CD4-positive, alpha-beta T cell treated with Interleukin-21 for 1 hour (primary cell): ENCODE results near the gene MAGEA11.
"Not testable (repeated sequence)": the region's sequence is repeated elsewhere in the genome, so short reads cannot be mapped to it uniquely, and the experiment has no call there.

ENCODE experiments used
- DNase-seq: peaks from one replicate; pipeline ENCODE4 v3.0.0-alpha.2; 2020

The MAGEA11 gene

DNA sequence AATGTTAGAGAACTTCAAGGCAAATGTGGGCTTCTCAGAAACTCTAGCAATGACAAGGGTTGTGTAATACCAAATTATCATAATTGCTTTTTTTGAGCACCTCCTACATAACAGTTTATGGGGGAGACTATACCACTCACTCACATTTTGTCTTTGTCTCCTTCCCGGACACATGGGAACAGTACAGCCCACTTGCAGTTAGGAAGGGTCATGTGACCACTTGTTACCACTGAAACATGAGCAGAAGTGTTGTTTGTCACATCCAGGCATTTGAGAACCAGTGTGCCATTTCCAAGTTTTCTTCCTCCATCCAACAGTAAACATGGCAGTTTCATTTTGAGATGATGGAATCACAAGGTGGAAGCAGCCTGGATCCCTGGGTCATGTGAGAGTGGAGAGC is 6.9 kb downstream of the MAGEA11 start:
- DNase-seq: no peak

DNA sequence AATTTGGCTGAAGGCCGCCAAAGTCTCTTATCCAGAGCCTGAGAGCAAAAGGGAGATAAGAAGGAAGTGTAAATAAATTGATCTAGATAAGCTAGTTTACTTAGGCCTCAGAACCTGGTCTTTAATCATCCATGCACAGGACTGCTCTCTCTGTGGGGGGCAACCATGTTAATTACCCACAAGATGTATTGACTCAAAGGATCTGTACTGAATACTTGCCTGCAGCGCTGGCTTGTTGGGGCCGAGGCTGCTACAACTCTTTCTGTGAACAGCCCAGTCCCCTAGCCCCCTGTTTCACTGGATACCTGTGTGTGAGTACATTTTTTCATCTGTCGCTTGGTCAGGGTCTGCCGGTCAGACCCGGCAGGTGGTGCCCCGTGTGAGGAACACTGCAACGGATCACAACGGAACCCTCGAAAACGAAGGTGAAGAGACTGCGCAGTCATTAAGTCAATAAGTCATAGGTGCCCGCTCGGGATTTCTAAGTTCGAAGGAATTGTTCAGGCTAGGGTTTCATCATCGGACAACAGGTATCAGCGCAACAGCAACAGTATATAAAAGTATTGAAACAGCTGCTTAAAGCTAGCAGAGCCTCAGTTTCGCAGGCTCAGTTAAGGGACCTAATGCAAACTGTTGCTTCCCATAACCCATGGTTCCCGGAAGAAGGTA is 8.3 kb downstream of the MAGEA11 start:
- DNase-seq: no peak

DNA sequence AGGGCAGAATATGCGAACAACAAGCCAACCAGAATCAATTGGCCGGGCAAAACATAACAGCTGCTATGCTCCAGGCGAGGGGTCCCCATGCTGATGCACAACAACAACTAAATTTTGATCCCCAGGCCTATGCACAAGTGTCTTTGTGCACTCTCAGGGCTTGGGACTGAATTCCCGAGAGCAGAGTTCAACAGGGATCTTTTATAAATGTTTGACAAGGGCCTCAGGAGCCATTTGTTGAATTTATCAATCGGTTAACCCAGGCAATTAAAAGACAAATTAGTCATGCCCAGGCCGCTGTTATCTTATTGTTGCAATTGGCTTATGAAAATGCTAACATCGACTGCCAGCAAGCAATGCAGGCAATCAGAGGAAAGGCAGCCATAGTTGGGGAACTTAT is 9.4 kb downstream of the MAGEA11 start:
- DNase-seq: not testable (repeated sequence)

DNA sequence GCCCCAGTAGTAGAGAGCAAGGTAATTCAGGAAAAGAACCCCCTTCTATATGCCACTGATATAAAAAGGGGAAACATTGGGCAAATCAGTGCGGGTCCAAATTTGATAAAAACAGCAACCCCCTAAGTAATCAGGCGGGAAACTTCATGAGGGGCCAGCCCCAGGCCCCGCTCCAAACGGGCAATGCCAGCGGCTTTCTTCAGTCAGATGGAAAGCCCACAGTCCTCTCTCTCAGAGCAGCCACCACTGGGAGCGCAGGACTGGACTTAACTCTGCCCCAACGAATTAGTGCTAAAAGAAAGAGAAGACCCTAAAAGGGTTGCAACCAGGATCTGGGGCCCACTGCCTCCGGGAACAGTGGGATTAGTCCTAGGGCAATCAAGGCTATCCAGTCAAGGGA is 9.9 kb downstream of the MAGEA11 start:
- DNase-seq: no peak

DNA sequence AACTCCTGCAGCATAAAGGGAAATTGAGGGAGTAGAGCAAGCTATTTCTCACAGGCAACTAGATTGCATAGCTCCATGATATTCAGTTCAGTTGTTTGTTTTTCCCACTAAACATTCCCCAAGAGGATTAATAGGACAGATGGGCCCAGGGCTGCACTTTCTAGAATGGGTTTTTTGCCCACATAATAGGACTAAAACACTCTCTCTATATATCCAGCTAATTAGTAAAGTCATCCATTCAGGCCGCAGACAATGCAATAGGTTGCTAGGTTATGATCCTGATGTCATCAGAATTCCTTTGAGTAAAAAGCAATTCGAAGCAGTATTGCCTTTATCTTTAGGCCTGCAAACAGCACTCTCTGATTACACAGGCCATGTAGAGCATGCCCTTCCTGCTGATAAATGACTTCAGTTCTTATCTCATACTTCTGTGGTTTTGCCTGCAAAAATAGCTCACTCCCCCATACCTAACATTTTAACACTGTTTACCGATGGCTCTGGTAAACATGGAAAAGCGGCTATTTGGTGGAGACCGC is 11.8 kb downstream of the MAGEA11 start:
- DNase-seq: not testable (repeated sequence)

DNA sequence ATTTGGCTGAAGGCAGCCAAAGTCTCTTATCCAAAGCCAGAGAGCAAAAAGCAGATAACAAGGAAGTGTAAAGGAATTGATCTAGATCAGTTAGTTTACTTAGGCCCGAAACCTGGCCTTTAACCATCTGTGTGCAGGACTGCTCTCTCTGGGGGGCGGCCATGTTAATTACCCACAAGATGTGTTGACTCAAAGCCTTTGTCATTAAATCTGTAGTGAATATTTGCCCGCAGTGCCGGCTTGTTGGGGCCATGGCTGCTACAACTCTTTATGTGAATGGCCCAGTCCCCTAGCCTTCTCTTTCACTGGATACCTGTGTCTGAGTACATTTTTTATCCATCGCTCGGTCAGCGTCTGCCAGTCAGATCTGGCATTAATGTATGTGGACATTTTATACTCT is 15.4 kb downstream of the MAGEA11 start:
- DNase-seq: not testable (repeated sequence)

DNA sequence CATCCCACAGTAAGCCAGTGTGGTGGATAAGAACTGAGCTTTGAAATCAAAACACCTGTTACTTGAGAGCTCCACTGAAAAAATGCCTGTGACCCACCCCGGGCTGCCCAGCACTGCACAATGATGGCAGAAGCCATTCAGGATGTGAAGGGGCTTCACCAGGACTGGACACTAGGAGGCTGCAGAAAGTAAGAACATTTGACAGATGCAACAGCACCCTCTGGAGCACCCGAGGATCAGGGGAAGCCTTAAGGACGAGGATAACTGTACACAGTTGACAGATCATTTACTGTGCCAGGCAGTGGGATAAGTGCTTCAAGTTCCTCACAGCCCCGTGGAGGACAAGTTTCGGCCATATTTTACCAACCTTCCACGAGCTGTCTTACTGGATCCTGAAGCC is 30.4 kb downstream of the MAGEA11 start:
- DNase-seq: not testable (repeated sequence)

DNA sequence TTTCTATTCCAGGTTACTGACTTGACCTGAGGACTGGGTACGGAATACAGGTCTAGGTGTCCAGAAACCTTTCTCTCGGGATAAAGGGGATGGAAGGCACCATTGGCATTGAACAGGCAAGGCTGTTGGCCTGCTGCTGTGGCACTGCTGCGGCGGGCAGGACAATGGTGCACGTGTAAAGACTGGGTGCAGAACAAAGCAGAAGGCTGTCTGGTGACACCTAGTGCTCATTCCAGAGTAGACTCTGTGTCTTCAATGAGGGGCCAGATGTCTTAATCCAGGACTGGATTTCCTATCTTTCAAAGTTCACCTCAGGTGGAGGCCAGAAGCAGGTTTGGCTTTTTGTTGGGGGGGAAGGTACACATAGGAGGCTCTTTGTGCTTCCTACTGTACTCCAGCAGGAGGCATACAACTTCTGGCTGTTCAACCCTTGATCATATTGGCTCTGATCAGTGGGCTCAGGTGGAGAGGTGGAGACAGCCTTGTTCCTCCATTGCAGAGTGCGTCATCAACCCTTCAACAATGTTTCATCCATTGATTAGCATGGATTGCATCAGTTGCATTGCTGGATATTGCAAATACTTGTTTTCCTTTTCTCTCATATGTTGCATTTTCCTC is 34.6 kb downstream of the MAGEA11 start:
- DNase-seq: not testable (repeated sequence)

DNA sequence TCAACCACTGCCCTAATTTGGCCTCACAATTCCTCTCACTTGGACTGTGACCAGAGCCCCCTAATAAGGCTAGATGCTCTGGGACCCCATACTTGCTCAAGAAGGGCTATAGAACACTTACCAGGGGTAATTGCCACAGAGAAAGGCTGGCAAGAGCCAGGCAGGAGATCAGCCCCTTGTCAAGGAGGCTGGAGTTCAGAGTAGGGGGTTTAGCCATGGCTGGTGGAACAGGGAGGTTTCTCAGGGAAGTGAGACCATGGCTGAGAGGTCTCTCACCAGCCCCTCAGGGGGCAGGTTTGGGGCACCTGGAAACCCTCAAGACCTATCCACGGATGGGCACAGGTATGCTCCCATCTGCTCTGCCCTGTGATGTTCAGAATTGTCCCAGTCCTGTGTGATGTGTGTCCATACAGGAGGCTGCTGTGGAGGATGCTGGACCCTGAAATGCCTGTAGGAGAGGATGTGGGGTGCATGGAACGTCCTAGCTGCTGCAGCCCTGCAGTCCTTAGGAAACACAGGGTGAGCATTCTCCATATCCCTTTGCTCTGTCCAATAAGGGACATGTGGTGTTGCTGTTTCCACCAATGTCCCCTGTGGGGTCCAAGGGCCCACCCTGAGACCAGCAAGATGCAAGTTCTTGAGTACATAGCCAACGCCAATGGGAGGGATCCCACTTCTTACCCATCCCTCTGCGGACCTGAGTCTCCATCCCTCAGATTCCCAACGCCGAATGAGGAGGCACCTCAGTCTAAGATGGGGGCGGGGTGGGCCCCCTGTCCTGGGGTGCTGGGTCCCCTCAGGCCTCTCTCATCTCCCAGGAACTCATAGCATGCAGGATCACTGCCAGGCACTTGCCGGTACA is 45.6 kb downstream of the MAGEA11 start:
- DNase-seq: no peak

DNA sequence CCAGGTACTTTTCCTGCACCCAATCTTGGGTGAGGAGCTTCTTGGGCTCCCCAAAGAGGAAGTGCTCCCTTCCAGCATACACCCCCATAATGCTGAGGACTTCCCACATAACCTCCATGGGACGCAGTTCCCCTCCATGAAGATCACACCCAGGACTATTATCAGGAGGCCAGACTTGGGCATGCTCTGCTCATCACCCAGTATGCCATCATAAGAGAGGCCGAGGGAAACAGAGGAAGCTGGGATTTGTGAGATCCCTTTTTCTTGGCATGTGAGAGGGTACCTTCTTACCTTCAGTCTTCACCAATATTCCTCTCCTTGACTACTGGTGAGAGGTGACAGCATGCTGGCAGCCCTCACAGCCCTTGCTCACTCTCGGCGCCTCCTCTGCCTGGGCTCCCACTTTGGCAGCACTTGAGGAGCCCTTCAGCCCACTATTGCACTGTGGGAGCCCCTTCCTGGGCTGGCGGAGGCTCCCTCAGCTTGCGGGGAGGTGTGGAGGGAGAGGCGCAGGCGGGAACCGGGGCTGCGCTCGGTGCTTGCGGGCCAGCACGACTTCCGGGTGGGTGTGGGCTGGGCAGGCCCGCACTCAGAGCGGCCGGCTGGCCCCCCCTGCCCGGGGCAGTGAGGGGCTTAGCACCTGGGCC is 46.3 kb downstream of the MAGEA11 start:
- DNase-seq: no peak

DNA sequence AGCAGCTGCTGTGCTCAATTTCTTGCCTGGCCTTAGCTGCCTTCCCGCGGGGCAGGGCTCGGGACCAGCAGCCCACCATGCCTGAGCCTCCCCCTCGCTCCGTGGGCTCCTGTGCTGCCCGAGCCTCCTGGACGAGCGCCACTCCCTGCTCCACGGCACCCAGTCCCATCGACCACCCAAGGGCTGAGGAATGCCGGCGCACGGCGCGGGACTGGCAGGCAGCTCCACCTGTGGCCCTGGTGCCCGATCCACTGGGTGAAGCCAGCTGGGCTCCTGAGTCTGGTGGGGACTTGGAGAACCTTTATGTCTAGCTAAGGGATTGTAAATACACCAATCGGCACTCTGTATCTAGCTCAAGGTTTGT is 46.8 kb downstream of the MAGEA11 start:
- not testable (repeated sequence) for DNase-seq

DNA sequence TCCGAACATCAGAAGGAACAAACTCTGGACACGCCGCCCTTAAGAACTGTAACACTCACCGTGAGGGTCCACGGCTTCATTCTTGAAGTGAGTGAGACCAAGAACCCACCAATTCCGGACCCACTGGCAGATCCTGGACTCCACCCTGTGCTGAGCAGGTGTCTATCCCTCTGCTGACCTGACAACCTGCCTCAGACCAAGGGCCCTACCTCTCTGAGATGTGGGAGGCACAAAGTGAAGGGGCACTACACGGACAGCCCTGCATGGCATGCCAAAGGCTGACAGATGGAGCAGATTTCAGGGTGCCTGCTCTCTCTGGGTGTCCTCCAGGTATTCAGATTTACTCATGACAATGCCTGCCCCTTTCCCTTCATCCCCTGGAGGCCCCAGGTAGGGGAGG is 48.0 kb downstream of the MAGEA11 start:
- no peak for DNase-seq

DNA sequence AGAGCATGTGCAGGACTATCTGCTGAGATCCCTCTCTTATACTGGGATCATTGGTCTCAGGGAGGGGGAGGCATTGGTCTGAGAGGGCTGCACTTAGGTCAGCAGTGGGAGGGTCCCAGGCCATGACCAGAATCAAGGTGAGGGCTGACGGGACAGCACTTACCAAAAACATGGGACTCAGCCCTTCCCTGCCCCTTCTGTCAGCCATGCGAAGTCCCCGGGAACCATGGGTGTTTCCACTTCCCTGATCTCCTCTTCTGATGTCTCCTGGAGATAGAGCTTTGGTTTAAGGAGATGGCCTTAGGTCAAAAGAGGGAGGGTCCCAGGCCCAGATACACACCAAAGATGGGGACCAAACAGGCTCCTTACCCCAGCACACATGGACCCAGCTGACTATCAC is 49.1 kb downstream of the MAGEA11 start:
- DNase-seq: no peak

DNA sequence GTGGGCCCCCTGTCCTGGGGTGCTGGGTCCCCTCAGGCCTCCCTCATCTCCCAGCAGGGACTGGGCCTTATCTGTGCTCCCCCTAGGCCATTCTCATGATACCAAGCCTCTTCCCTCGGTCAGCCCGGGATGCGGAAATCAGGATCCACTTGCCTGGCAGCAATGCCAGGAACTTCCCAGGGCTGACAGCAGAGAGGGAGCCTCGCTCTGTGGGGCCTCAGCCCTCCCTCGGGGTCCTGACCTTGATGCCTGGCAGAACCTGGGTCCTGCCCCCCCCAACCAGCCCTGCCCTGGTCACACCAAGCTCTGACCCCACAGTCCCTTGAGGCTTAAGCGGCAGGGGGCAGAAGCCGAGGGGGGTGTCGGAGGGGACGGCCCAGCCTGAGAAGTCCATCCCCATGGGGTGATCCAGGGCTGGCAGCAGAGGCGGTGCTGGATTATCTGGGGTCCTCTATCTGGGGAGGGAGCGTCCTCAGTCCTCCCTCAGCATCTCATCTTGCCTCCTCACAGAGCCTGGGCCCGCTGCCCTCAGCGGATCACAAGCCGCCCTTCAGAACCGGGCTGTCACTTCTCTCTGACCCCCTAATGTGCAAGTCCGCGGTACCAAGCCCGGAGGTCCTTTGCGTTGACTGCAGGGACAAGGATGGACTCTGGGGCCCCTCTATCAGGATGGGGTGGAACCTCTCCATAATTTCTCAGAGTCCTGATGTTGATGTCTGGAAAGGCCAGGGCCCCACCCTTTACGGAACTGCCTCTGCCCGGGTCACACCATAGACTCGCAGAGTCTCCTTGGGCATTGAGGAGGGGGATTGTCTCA is 50.2 kb downstream of the MAGEA11 start:
- DNase-seq: not testable (repeated sequence)

DNA sequence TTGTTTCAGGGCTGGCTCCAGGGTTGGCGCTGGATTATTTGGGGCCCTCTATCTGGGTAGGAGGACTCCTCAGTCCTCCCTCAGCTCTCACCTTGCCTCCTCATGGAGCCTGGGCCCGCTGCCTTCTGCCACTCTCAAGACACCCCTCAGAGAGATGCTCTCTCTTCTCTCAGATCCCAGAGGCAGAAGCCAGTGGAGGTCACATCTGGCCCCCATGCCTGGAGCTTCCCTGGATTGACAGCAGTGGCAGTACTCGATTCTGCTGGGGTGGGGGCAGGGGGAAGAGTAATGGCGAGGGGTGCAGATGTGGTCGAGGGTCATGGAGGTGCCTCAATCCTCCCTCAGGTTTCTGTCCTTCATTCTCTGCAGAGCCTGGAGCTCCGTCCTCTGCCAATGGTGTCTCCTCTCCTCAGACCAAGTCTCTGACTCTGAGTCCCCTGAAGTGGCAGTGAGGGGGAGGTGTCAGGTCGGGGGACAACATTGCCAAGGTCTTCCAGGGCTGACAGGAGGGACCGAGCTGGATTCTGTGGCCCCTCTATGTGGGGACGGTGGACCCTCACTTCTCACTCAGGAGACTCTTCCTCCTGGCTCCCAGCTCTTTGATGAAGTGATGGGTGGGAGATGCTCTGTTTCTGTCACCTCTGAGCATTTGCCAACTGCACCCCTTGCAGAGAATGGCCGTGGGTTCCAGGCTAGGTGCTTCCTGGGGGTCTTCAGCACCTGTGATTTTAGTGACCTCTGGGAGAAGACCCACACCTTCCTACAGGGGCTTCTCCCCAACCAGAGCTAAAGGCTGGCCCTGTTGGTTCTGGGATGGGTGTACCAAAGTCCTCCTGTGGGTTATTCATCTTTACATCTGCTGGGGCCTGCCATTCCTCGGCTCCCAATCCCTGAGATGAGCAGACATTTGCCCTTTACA is 51.1 kb downstream of the MAGEA11 start:
- DNase-seq: no peak
